SK-MEL-5 (cell line): Measurements from ENCODE around the gene ST6GALNAC2. TPM values are rescaled to one million over a fixed set of nuclear protein-coding genes. Genes with fewer than 3 reads are reported as not detected.
"Not testable (repeated sequence)": the region's sequence is repeated elsewhere in the genome, so short reads cannot be mapped to it uniquely, and the experiment has no call there.

ENCODE experiments used
- DNase-seq: peaks from one replicate; pipeline ENCODE4 v3.0.0-alpha.2; 2016; ENCODE audit warnings: low read depth, low spot score
- in situ Hi-C: cut with HindIII; loops from 2 replicates; pipeline ENCODE4 v1.10.0; 2016; ENCODE audit warnings: low sequenced_read_pairs, high pct_unique_total_duplicates, low pct_unique_long_range_greater_than_20kb
- total RNA-seq: library from RNA; depleted of rRNA; stranded (reverse); fragments of >200 nt; shearing (Covaris generic); gene quantifications from 2 replicates; pipeline ENCODE4 v1.2.3, GENCODE V29; 2014

ST6GALNAC2 gene
- total RNA-seq, 1 experiment from 2014 or later = 96.3 TPM

DNA sequence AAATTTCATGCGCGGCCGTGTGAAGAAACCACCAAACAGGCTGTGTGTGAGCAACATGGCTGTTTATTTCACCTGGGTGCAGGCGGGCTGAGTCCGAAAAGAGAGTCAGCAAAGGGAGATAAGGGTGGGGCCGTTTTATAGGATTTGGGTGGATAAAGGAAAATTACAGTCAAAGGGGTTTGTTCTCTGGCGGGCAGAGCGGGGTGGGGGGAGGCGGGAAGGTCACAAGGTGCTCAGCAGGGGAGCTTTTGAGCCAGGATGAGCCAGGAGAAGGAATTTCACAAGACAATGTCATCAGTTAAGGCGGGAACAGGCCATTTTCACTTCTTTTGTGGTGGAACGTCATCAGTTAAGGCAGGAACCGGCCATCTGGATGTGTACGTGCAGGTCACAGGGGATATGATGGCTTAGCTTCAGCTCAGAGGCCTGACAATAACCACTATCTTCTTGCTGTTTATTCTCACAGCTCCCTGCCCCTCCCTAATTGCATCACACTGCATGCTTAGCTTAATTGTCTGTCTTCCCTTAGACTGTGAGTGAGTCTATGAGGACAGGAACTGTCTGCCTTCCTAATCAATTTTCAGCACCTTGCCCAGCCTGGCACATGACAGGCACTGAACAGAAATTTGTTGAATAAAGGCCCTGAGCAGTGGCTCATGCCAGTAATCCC, 25.6 kb upstream of the ST6GALNAC2 start:
- in situ Hi-C loops = not testable (repeated sequence)

DNA sequence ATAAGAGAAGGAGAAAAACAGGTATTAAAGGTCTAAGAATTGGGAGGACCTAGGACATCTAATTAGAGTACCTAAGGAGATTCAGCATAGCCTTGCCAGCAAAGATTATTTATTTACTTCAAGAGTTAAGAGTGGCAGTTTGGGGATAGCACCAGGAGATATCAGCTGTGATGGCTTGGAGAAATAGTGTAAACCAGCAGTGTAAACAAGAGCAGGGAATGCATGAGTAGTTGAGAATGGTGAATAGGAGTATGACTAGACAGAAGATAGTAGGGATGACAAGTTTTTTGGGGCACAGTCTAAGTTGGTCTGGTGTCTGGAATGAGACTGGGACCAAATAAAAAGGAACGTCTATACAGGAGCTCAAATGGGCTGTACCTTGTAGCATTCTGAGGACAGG, 21.0 kb upstream of the ST6GALNAC2 start:
- in situ Hi-C loops, DNase-seq: not testable (repeated sequence)

More for the DNA sequence above, 25.6 kb upstream of the ST6GALNAC2 start:
- not testable (repeated sequence) for DNase-seq

DNA sequence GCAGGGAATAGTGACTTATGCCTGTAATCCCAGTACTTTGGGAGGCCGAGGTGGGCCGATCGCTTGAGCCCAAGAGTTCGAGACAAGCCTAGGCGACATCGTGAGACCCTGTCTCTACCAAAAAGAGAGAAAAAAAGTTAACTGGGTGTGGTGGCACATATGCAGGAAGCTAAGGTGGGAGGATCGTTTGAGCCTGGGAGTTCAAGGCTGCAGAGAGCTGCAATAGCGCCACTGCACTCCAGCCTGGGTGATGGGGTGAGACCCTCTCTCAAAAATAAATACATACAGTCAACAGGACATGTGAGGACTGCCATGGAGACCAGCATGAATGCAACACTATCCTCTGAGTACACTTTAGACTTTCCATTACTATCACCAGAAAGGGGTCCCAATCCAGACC, 15.4 kb upstream of the ST6GALNAC2 start:
- in situ Hi-C loops = no loop called here
- no peak for DNase-seq

DNA sequence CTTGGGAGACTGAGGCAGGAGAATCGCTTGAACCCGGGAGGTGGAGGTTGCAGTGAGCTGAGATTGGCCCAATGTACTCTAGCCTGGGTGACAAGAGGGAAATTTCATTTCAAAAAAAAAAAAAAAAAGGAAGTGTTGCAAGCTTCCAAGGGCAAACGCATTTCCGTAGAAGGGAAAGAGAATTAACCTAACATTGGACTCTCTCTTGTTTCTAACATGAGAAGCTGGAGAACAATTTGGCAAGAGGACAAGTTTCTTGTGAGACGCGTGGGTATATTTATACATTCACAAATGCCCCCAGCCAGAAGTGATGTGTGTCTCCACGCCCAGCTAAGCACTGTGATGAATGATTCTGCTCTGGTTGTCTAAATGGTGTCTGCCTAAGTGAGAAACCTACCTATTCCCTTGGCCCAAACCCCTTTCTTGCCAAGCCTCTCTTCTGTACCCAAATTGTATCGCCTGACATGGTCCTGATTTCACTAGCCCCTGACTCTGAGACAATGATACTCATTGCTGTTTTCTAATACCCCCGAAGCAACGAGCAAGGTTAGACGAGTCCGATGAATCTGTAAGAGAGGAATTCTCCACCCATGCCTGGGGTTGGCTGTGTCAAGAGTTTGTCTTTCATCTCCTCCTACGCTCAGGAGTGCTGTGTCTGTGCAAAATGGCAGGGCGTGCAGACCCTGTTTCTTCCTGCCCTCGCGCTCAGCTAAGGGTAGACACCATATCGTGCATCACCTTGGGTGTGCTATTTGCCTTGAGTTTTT, 14.2 kb upstream of the ST6GALNAC2 start:
- in situ Hi-C loops = no loop called here
- DNase-seq = no peak

DNA sequence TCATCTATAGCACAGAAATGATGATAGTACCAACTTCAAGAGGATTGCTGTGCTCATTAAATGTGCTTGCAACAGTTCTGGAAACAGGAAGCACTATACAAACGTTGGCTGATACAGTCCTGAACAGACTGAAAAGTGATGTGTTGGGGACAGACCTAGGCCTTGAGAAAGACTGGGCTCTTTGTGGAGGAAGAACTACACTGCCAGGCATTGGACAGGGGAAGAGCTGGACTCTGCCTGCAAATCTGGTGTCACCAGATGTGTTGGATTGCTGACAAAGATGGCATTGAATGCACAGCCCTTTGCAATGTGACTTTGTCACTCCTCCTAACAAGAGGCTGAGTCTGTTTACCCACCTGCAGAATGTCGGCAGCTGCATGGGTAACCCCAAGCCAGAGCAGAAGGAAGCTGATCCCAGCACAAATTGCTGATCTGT, 12.4 kb upstream of the ST6GALNAC2 start:
- no peak for DNase-seq
- in situ Hi-C loops = no loop called here

DNA sequence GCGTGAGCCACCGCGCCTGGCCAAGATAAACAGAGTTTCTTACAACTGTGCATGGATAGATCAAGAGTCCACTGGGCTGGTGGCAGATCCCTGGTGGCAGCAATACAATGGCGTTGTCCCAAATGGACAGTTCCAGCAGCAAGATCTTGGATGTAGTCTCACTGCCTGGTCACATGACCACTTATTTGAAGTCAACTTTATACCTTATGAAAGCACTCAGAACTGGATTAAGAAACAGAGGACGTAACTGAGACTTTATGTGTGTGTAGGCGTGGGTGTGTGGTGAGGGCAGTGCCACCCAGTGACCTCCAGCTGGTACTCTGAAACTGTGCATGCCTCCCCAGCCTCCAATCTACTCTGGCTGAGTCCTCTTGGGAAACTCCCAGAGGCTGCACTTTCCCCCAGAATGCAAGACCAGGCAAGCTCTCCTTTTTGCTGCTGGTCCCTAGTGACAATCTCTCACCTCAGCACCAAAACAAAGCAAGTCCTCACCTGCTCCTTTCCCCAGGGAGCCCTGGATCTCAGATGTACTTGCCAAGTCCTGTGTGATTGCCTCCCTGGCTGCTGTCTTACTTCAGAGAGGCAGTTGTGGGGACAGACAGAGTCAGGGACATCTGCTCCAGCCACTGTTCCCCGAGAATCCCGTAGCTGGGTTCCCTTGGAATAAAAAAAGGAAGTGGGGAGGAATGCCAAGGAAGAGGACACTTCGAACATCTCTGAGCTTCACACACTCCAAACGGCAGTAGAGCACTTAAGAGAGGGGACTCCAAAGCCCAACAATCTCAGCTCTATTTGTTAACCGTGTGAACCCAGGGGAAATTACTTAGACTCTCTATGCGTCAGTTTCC, 11.7 kb upstream of the ST6GALNAC2 start:
- DNase-seq = no peak
- in situ Hi-C loops = no loop called here

DNA sequence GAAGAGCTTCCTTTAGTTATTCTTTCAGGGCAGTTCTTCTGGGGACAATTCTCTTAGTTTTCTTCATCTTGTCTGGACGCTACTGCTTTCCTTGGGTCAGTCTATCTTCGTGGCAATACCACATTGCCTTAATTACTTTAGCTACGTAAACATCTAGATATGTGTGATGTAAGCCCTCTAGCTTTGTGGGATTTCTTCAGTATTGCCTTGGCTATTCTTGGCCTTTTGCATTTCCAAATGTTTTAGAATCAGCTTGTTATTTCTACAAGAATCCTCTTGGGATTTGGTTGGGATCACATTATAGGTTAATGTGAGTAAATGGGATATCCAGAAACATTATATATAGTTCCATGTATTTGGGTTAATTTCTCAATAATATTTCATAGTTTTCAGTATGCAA, 9.0 kb upstream of the ST6GALNAC2 start:
- no peak for DNase-seq
- in situ Hi-C loops = no loop called here

DNA sequence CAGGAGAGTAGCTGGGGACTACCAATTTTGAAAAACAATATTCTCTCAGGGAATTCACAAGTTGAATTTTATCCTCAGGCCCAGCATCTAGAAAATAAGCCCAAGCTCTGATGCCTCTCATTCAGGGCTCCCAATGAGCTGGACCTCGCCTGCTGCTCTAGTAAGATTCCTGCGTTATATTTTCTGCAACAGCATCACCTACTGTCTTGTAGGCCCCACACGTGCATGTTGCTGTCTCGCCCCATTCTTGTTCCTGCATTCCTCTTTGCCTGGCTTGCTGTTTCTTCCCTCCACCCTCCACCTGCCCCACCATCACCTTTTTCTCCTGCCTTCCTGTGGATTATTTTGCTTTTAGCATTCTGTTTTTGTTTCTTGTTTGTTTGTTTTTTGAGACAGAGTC, 8.3 kb upstream of the ST6GALNAC2 start:
- no peak for DNase-seq
- in situ Hi-C loops = no loop called here

DNA sequence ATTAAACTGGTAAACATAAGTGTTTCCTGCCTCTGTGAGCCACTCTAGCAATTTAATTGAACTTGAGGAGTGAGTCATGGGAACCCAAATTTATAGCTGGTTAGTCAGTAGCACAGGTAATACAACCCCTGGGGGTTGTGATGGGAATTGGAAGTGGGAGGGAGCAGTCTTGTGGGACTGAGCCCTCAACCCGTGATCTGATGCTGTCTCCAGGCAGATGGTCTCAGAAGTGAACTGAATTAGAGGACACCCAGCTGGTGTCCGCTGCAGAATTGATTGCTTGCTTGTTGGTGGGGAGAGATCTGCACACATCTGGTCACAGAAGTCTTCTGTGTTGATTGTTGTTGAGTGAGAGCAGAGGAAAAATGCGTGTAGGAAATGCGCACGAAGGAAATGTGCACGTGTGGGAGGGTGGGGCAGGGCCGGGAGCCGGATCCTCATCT, 7.7 kb upstream of the ST6GALNAC2 start:
- in situ Hi-C loops = no loop called here
- no peak for DNase-seq

DNA sequence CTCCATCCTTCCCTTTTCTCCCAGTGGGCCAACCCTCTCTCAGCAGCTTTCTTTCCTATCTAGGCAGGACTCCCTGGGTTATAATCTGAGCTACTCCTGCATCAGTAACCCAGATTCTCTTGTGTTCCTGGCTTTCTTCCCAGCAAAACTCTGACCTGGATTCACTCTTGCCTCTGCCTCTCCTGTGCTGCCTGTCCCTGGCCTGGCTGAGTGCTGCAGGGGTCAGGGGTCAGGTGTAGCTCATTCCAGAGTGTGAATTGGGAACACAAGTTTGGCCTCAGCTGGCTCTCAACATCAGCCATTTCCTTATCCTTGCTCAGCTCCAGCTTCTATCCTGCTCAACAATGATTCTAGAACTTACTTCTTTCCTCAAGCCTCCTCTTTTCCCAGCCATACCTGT, 2.5 kb upstream of the ST6GALNAC2 start:
- in situ Hi-C loops = no loop called here
- no peak for DNase-seq

DNA sequence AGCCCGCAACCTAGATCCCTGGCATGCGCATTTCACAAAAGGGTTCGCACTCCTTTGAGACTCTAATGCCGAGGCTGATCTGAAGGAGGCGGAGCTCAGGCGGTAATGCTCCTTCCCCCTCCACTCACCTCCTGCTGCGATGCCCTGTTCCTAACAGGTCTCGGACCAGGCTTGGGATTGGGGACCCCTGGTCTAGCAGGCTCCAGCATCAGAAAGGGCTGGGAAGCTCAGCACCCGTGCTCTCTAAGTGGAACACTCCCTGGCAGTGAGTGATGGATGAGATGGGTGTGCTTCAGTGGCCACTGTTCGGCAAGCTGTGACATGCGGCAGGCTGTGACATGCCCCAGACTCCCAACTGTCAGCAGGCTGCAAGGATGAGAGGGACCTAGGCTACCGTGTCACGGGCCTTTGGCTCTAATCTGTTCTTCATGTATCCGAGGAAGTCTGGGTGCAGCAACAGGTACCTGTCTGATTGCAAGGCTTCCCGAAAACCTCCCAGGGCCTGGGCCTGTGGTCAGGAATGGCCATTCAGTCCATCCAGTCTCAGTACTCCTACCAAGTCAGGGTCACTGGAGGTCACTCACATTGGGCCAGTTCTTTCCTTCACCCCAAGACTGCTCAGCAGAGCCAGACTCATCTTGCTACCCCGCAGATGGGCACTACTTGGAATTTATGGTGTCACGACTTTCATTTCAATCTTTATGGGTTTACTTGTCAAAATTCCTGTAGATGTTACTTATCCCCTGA, 1.3 kb upstream of the ST6GALNAC2 start:
- no peak for DNase-seq
- in situ Hi-C loops = no loop called here

DNA sequence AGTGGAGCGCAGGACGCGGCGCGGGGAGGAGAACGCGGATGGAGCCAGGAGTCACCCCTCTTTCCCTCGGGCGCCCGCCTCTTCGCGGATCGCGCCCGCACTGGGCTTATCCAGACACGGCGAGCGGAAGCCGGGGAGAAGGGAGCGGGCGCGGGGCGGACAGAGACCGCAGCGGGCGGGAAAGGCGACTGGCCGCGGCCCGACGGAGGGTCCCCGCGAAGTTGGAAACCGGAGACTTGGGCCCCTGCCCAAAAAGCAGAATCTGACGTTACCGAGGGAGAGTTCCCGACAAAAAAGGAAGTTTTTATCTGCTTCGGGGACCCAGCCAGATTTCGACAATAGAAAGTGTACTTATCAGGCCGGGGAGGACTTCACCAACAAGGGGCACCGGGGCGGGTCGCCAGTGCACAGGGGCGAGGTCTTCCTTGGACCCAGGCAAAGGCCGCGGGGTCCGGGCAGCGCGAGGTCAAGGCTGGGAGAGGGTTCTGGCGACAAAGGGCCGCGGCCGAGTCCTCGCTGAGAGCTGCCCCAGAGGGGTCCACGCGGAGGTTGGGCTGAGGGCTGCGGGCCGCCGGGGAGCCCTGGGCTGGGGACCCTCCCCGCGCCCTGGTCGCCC, 519 bp downstream of the ST6GALNAC2 start:
- in situ Hi-C loops = no loop called here

DNA sequence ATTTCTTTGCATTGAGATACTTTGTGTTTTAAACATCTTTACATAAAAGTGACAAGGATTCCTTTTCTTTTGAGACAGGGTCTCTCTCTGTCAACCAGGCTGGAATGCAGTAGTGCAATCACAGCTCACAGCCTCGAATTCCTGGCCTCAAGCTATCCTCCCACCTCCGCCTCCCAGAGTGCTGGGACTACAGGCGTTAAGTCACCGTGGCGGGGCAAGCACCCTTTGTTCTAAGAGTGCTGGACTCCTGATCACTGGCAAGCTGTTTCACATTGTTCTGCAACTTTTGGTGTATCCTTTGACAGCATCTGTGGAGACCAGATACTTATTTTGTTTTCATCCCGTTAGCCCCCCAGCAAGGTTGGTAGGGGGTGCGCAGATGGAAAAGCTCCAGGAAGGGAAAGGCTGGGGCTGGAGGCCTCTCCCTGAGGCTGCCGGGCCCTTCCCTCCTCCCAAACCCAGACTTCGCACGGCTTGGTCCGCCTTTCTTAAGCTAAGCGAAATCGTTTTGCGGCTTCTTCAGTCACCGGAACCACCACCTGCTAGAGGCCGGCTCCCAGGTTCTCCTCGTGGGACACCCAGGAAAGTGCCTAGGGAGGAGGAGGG, 1.1 kb downstream of the ST6GALNAC2 start:
- DNase-seq = no peak
- in situ Hi-C loops = no loop called here

More for the DNA sequence above, 519 bp downstream of the ST6GALNAC2 start:
- no peak for DNase-seq

DNA sequence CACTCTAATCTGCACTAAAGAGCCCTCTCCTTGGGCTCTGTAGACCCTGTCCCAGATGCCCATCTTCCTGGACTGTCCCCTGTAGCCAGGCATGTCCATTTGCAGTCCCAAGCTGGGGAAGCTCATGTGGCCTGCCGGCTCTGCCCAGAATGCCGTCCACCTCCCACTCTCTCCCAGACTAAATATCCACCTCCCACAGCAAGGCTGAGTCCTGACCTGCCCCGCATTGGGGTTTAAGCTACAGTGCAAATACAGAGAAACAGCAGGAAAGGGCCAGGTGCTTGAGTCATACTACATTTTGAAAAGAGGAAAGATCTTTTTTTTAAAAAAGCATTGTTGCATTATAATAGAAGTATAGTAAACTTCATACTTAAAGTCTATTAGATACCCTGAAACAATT, 3.0 kb downstream of the ST6GALNAC2 start:
- in situ Hi-C loops = no loop called here

DNA sequence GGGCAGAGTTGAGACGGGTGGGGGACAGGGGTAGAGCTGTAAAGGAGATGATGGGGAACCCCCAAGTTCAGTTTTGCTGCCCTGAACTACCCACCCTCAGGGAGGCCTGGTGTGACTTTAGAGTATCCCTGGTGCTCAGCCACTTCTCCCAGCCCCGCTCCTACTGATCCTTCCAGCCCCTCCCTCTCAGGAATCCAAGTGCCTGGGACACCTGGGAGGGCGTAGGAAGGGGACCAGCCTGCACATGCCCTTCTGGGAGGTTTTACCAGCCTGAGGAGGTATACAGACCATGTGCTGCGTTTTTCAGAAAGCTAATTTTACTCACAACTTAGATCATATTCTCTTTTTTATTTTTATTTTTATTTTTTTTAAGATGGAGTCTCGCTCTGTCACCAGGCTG, 4.1 kb downstream of the ST6GALNAC2 start:
- in situ Hi-C loops = no loop called here
- DNase-seq = no peak

More for the DNA sequence above, 3.0 kb downstream of the ST6GALNAC2 start:
- DNase-seq = no peak

DNA sequence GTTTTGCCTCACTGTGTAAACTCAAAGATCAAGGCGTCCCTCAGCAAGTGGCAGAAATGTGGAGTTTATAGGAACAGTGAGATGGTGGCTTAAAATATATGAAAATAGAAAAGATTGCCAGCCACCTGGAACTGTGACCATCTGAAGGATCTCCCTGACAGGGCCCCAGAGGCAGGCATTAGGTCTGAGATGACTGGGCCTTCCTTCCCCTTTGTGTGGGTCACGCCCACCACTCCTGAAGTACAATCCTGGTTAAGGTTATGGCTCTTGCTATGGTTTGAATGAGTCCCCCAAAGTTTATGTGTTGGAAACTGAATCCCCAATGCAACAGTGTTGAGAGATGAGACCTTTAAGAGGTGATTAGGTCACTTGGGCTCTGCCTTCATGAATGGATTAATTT, 6.4 kb downstream of the ST6GALNAC2 start:
- in situ Hi-C loops = loop anchor here (10.0 kb wide), 1 partner anchor 136 kb away; the partner anchor contains the start of gene MXRA7
- no peak for DNase-seq

DNA sequence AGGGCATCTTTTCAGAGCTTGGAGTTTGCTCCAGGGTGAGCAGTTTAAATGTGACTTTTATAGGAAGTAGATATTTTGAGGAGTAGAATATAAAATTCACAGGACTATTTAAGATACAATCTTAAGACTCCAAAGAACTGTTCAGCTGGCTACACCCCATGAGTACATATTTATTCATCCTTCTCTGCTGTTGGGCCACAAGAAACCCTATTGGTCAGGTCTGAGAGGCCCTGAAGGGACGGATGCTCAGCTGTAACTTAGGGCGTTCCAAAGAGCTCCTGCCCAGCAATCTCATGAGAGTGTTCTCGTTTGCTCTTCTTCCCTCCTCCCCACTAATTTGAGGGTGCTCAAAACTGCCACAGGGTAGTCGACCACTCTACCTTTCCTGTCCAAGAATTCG, 7.3 kb downstream of the ST6GALNAC2 start:
- no peak for DNase-seq
- in situ Hi-C loops = loop anchor here (10.0 kb wide), 1 partner anchor 136 kb away; the partner anchor contains the start of gene MXRA7
